ENCODE measurements around the gene MXRA7. TPM values are rescaled to one million over a fixed set of nuclear protein-coding genes. Genes with fewer than 3 reads are reported as not detected.

MXRA7 gene
- total RNA-seq, 1 donor = 244 TPM

DNA sequence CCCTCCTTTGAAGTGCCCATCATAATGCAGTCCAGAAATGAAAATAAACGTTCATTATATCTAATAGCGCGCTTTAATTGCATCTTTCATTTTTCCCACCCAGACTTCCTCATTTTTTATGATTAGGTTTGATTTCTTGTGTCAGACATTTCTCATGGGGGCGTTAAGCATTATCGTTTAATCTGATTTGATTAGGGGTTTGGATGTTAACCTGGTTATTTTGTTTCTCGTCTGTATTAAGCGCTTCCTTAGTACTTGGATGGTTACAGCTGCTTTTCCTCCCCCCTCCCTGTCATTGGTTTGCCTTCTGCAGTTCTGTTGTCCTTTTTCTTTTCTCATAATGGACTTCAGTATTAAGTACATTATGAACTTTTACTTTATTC lies 27.7 kb upstream of the MXRA7 start:
- peak; percentile 33 for DNase-seq (ENCODE audit: low read depth)
- peak overlapping the region; percentile 94 for H3K4me3 ChIP-seq (ENCODE audit: low read depth, low read length)
- TF ChIP-seq, protein P1, sequence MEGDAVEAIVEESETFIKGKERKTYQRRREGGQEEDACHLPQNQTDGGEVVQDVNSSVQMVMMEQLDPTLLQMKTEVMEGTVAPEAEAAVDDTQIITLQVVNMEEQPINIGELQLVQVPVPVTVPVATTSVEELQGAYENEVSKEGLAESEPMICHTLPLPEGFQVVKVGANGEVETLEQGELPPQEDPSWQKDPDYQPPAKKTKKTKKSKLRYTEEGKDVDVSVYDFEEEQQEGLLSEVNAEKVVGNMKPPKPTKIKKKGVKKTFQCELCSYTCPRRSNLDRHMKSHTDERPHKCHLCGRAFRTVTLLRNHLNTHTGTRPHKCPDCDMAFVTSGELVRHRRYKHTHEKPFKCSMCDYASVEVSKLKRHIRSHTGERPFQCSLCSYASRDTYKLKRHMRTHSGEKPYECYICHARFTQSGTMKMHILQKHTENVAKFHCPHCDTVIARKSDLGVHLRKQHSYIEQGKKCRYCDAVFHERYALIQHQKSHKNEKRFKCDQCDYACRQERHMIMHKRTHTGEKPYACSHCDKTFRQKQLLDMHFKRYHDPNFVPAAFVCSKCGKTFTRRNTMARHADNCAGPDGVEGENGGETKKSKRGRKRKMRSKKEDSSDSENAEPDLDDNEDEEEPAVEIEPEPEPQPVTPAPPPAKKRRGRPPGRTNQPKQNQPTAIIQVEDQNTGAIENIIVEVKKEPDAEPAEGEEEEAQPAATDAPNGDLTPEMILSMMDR (IDR thresholded peaks at IDR 0.05; ENCODE audit: insufficient read depth, low read depth, low read length) = no peak

DNA sequence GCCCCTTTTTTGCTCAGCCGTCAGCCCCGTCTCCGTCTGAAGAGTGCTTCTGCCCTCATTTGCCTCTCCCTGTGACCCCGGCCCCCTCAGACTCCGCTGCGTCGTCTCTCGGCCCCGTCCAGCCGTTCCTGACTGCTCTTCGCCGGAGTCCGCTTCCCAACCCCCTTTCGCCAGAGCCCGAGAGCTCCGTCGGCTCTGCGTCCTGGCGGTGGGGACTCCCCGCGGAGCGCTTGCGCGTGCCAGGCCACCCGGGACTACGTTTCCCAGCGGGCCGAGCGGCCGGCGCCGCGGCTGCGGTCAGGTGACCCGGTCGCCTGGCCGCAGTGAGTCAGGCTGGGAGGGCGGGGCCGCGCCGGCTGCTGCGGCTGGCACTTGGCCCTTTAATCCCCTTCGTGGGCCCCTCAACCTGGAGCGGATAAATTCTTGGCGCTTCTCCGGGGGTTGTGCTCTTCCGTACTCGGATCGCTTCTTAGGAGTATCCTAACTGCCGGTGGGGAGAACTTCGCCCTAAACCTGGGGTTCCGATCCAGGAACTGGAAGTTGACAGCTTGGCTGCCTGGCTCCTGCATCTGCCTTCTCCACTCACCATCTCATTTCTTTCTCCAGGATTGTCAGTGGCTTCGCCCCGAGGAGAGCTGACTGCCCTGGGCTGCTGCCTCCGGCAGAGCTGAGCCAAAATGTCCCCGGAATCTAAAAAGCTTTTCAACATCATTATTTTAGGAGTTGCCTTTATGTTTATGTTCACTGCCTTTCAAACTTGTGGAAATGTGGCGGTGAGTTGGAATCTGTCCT lies 27.1 kb upstream of the MXRA7 start, which contains the start of gene MFSD11:
Gene MFSD11 (plus strand): TSS at position 444 of the 792 bp plus-strand sequence. CDS start 234 bp downstream, at position 678.
- H3K4me3 ChIP-seq (ENCODE audit: low read depth, low read length) = peak within 1 kb of the TSS; percentile 94
- TF ChIP-seq, protein P1 (IDR thresholded peaks at IDR 0.05; ENCODE audit: insufficient read depth, low read depth, low read length) = no peak
- peak; percentile 96 for DNase-seq (ENCODE audit: low read depth)

DNA sequence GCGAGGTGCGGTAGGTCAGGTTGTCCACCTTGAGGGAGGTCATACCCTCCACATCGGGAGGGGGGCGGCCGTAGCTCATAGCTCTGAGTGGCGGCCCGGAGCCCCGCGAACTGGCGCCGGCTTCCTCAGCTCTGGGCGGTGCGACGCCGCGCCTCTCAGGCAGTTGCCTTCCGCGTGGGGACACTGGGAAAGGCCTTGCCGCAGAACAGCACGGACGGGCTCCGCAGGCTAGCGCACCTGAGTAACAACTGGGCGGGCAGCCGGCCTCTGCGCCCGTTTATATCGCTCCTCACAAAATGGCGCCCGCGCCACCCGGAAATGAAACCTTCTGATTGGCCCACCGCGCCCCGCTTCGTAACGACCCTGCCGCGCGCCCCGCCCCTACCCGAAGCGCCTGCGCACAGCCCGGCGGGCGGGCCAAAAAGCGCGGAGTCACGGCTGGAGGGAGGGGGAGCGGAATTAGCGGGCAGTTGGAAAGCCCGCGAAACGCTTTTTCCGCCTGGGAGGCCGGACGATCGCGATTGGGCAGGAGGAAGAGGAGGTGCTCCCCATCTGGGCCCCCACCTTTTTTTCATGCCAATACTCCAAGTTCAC lies 26.4 kb upstream of the MXRA7 start, which contains the start of gene SRSF2:
Gene SRSF2 (minus strand): TSS at position 250 of the 594 bp plus-strand sequence. CDS start 171 bp downstream, at position 79.
- DNase-seq (ENCODE audit: low read depth) = peak; percentile 99
- peak within 1 kb of the TSS; percentile 94 for H3K4me3 ChIP-seq (ENCODE audit: low read depth, low read length)
- TF ChIP-seq, protein P1 (IDR thresholded peaks at IDR 0.05; ENCODE audit: insufficient read depth, low read depth, low read length) = no peak

DNA sequence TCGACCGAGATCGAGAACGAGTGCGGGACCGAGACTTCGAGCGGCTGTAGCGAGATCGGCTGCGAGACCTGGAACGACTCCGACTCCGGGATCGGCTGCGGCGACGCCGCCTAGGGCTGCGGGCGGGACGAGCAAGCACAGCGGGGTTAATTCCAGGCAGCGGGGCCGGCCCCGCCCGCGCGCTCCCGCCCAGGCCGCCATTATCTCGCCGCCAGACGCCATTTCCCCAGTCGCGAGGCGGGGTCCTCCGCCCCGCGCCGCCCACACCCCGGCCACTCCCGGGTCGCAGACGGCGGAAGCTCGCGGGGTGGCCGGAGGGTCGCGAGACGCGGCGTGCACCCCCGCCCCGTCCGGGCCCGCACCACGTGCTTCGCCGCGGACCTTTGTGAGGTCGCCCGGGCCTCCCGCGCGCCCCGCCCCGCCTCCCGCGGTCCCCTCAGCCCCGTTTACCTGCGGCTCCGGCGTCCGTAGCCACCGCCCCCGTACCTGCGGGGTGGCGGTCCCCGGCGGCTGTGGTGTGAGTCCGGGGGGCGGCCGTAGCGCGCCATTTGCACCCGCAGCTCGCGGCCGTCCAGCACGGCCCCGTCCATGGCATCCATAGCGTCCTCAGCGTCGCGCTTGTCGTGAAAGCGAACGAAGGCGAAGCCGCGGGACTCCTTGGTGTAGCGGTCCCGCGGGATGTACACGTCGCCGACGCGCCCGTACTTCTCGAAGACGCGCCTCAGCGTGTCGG lies 25.8 kb upstream of the MXRA7 start:
- DNase-seq (ENCODE audit: low read depth) = peak; percentile 79

DNA sequence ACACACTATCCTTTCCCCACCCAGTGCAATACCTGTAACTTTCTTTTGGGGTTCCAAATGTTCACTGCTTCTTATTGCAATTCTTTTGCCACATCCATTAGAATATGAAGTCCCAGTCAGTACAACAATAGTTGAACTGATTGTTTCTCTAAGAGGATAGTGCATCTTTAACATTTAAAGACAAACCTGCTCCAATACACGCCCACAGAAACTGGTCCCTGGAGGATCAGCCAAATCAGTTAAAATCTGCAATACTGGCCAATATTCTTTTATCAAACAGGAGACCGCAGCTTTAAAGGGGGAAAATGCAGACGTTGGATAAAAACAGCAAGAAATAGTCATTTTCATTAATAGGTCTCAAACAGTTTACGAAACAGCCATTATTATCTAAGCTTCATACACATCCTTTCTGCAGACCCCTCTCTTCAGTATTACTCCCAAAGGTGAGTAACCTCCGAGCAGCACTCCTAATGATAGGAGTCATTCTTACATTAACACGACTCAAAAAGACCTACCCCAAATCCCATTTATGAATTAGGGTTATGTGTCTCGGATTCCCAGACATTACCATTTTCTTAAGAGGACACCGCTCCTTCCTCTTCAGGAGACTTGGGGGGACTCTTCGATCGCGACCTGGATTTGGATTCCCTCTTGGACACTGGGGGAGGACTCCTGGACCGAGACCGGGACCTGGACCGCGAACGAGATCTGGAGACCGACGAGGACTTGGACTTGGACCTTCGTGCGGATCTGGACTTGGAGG lies 25.0 kb upstream of the MXRA7 start:
- DNase-seq (ENCODE audit: low read depth) = no peak
- TF ChIP-seq, protein P1 (IDR thresholded peaks at IDR 0.05; ENCODE audit: insufficient read depth, low read depth, low read length) = no peak
- peak overlapping the region; percentile 94 for H3K4me3 ChIP-seq (ENCODE audit: low read depth, low read length)

More for the DNA sequence above, 25.8 kb upstream of the MXRA7 start:
- H3K4me3 ChIP-seq (ENCODE audit: low read depth, low read length) = peak overlapping the region; percentile 94
- TF ChIP-seq, protein P1 (IDR thresholded peaks at IDR 0.05; ENCODE audit: insufficient read depth, low read depth, low read length) = peak; percentile 24

DNA sequence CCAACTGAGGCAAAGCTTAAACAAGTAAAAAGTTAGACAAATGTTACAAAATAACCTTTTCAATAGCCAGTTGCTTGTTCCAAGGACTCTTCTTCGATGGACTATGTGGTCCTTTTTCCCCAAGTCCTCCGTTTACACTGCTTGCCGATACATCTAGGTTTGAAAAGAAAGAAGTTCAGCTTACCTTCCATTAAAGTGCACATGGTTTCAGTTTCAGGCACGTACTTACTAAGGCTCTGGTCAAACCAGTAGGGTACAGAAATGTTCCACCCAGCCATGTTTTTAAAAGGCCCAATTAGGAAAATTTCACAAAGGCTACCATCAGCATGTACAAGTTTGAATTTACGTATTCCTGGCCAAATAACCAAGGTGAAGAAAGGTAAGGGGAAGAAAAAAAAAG lies 24.2 kb upstream of the MXRA7 start:
- TF ChIP-seq, protein P1 (IDR thresholded peaks at IDR 0.05; ENCODE audit: insufficient read depth, low read depth, low read length) = no peak
- peak overlapping the region; percentile 94 for H3K4me3 ChIP-seq (ENCODE audit: low read depth, low read length)
- peak; percentile 74 for DNase-seq (ENCODE audit: low read depth)
